SK-N-SH (cell line): ENCODE results near the gene RCAN2. TPM values are rescaled to one million over a fixed set of nuclear protein-coding genes. Genes with fewer than 3 reads are reported as not detected.

Experiments used
- CTCF ChIA-PET: fragments of 300-600, 350-600 bp; formaldehyde crosslinking; extraction: SDS; loops from one replicate; lab custom pipeline; 2021; lab: Yijun Ruan, JAX
- POLR2A ChIA-PET: fragments of 350-600 bp; sonication (Branson Sonifier 250); formaldehyde crosslinking; extraction: SDS; loops from one replicate; lab custom pipeline; 2020; ENCODE audit warnings: antibody characterized with exemption, inconsistent platforms; lab: Yijun Ruan, JAX
- DNase-seq: peaks from one replicate; pipeline ENCODE4 v3.0.0; 2012
- H2AFZ ChIP-seq: fragments of 200-600 bp; sonication (generic); 2 replicates; pipeline ENCODE4 v1.8.1; 2016; ENCODE audit warnings: antibody characterized with exemption, mild to moderate bottlenecking, low read depth
- H3F3A ChIP-seq: fragments of 200-600 bp; sonication (generic); replicated peaks from 2 replicates; pipeline ENCODE3; 2016; ENCODE audit warnings: antibody characterized with exemption, mild to moderate bottlenecking; ENCODE audit not compliant: insufficient read depth
- H3K27ac ChIP-seq, 2 experiments: fragments of 200-500 bp in 1 of 2; fragments of 200-600 bp in 1 of 2; sonication (Bioruptor generic) in 1 of 2; sonication (generic), shearing (Covaris generic) in 1 of 2; 2 replicates each; pipeline versions ENCODE4 v1.5.1 to v1.6.1; 2014 to 2016; ENCODE audit warnings: low read depth in 2 of 2, inconsistent platforms in 1 of 2, low read length in 1 of 2, mild to moderate bottlenecking in 1 of 2, mixed read lengths in 1 of 2
- H3K27me3 ChIP-seq: fragments of 200-600 bp; sonication (generic), shearing (Covaris generic); 2 replicates; pipeline ENCODE4 v1.6.1; 2016; ENCODE audit warnings: mixed run types; ENCODE audit not compliant: insufficient read depth
- H3K36me3 ChIP-seq, 2 experiments: fragments of 200-500 bp in 1 of 2; fragments of 200-600 bp in 1 of 2; sonication (Bioruptor generic) in 1 of 2; sonication (generic) in 1 of 2; replicated peaks in 1 of 2; 2 replicates each; pipeline versions ENCODE3 to v1.5.1; 2014 to 2016; ENCODE audit warnings: low read length in 1 of 2, mild to moderate bottlenecking in 1 of 2; ENCODE audit not compliant: insufficient read depth in 2 of 2, control insufficient read depth in 1 of 2
- H3K4me1 ChIP-seq, 2 experiments: fragments of 200-500 bp in 1 of 2; fragments of 200-600 bp in 1 of 2; sonication (Bioruptor generic) in 1 of 2; sonication (generic), shearing (Covaris generic) in 1 of 2; 2 replicates each; pipeline versions ENCODE4 v1.5.1 to v1.6.1; 2014 to 2016; ENCODE audit warnings: low read depth in 1 of 2, low read length in 1 of 2, mixed run types in 1 of 2; ENCODE audit not compliant: insufficient read depth in 2 of 2, control insufficient read depth in 1 of 2
- H3K4me2 ChIP-seq: fragments of 200-600 bp; sonication (generic), shearing (Covaris generic); 2 replicates; pipeline ENCODE4 v1.6.1; 2017; ENCODE audit warnings: mixed run types
- H3K4me3 ChIP-seq, 2 experiments: fragments of 200-500 bp in 1 of 2; fragments of 200-600 bp in 1 of 2; sonication (Bioruptor generic) in 1 of 2; sonication (generic), shearing (Covaris generic) in 1 of 2; 2 replicates each; pipeline versions ENCODE4 v1.5.1 to v1.8.1; 2014 to 2016; ENCODE audit warnings: low read depth in 2 of 2, inconsistent platforms in 1 of 2, low read length in 1 of 2, mild to moderate bottlenecking in 1 of 2, mixed read lengths in 1 of 2, moderate library complexity in 1 of 2
- H3K79me2 ChIP-seq: fragments of 200-600 bp; sonication (generic); 2 replicates; pipeline ENCODE4 v1.8.1; 2017; ENCODE audit warnings: mild to moderate bottlenecking; ENCODE audit not compliant: insufficient read depth
- H3K9ac ChIP-seq: fragments of 200-600 bp; sonication (generic); 2 replicates; pipeline ENCODE4 v1.6.1; 2017; ENCODE audit warnings: mixed run types
- H3K9me2 ChIP-seq: fragments of 200-600 bp; sonication (generic); 2 replicates; pipeline ENCODE4 v1.6.1; 2017; ENCODE audit warnings: mixed run types
- H3K9me3 ChIP-seq: fragments of 200-600 bp; sonication (generic); 2 replicates; pipeline ENCODE4 v1.6.1; 2017; ENCODE audit warnings: mixed run types, mild to moderate bottlenecking, moderate library complexity
- H4K20me1 ChIP-seq: fragments of 200-600 bp; sonication (generic); 2 replicates; pipeline ENCODE4 v1.6.1; 2017; ENCODE audit warnings: mild to moderate bottlenecking, mixed run types; ENCODE audit not compliant: insufficient read depth
- EP300 ChIP-seq, 2 experiments: IDR thresholded peaks; 2 replicates each; pipeline versions ENCODE4 v1.4.0 to v1.6.1; 2012; ENCODE audit warnings: borderline replicate concordance in 1 of 2, low read depth in 1 of 2, low read length in 1 of 2
- EZH2phosphoT487 ChIP-seq: fragments of 200-600 bp; sonication (generic); IDR thresholded peaks from 2 replicates; pipeline ENCODE4 v1.6.1; 2017; ENCODE audit warnings: low read depth, mixed run types, mild to moderate bottlenecking, antibody characterized with exemption, moderate library complexity, borderline replicate concordance
- GABPA ChIP-seq: IDR thresholded peaks from 2 replicates; pipeline ENCODE4 v1.4.0; 2012; ENCODE audit warnings: low read depth, mild to moderate bottlenecking
- JUND ChIP-seq: IDR thresholded peaks from 2 replicates; pipeline ENCODE4 v1.4.0; 2012
- MXI1 ChIP-seq: IDR thresholded peaks from 2 replicates; pipeline ENCODE4 v1.6.1; 2012; ENCODE audit warnings: mild to moderate bottlenecking, low read depth, low read length, improper control_type of control experiment
- NFIC ChIP-seq: IDR thresholded peaks from 2 replicates; pipeline ENCODE4 v1.4.0; 2012; ENCODE audit warnings: borderline replicate concordance
- NRF1 ChIP-seq: IDR thresholded peaks from 2 replicates; pipeline ENCODE4 v1.6.1; 2012; ENCODE audit warnings: low read depth, mild to moderate bottlenecking, low read length
- RFX5 ChIP-seq: IDR thresholded peaks from 2 replicates; pipeline ENCODE4 v1.6.1; 2012; ENCODE audit warnings: mild to moderate bottlenecking, improper control_type of control experiment, low read length
- SIN3A ChIP-seq: IDR thresholded peaks from 2 replicates; pipeline ENCODE4 v1.6.1; 2012; ENCODE audit warnings: low read depth, mild to moderate bottlenecking, low read length, moderate library complexity, borderline replicate concordance
- SMC3 ChIP-seq: IDR thresholded peaks from 2 replicates; pipeline ENCODE4 v1.6.1; 2012; ENCODE audit warnings: low read depth, low read length, improper control_type of control experiment
- TCF12 ChIP-seq: IDR thresholded peaks from 2 replicates; pipeline ENCODE4 v1.4.0; 2012
- TEAD4 ChIP-seq: IDR thresholded peaks from 2 replicates; pipeline ENCODE4 v1.4.0; 2012; ENCODE audit warnings: mild to moderate bottlenecking, borderline replicate concordance; ENCODE audit not compliant: insufficient read depth
- WGBS: methylation state at CpG from one replicate; pipeline ENCODE4 v1.1.6; 2017; ENCODE audit warnings: low lambda C conversion rate; 5-methylcytosine and 5-hydroxymethylcytosine counted together
- polyA plus RNA-seq, 3 experiments: library from polyadenylated mRNA; depleted of rRNA; stranded (reverse); fragments of >200 nt; gene quantifications; 2 replicates each; pipeline ENCODE4 v1.2.3, GENCODE V29; 2012
- TF ChIP-seq, protein P1 (sequence below): IDR thresholded peaks from 2 replicates; pipeline ENCODE4 v1.4.0; 2012; ENCODE audit warnings: low read depth, borderline replicate concordance
- TF ChIP-seq, protein P2 (sequence below): IDR thresholded peaks from 2 replicates; pipeline ENCODE4 v1.4.0; 2012; ENCODE audit warnings: low read depth
- TF ChIP-seq, protein P3 (sequence below): IDR thresholded peaks from 2 replicates; pipeline ENCODE4 v1.4.0; 2012; ENCODE audit warnings: low read depth, borderline replicate concordance
- TF ChIP-seq, protein P4 (sequence below): IDR thresholded peaks from 2 replicates; pipeline ENCODE4; 2012
- TF ChIP-seq, protein P5 (sequence below): IDR thresholded peaks from 2 replicates; pipeline ENCODE4 v1.6.1; 2012; ENCODE audit warnings: mild to moderate bottlenecking, low read depth, low read length, moderate library complexity

Gene RCAN2
- polyA plus RNA-seq, 1 of the 3 experiments (the other 2 are of a cell fraction): not detected

DNA sequence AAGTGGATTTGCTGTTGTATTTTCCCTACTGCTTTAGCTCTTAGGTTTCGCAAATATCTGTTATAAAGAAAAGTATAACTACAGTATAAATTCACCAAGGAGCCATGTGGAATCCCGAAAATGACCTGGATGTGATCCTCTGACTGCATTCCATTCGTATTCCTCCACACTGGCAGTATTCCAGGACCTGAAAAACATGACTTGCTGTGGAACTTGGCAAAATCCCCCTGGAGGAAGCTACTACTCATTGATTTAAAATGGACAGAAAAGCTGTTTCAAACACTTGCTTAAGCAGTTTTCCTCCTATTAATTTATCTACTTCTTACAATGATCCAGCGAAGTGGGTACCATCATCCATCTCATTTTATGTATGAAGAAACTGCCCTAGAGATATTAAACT, 307.1 kb downstream of the RCAN2 start:
- CTCF ChIA-PET: no interaction called here
- H3K27ac ChIP-seq: no peak overlapping the region
- no peak overlapping the region for H2AFZ ChIP-seq
- H3K9me3 ChIP-seq: no peaks in the 10 kb centered on the region
- POLR2A ChIA-PET: no interaction called here
- H3K4me1 ChIP-seq: no peaks in the 10 kb centered on the region
- H3K36me3 ChIP-seq: no peaks in the 10 kb centered on the region
- no peak overlapping the region for H3K4me2 ChIP-seq
- no peak overlapping the region for H3K9ac ChIP-seq
- H3K27me3 ChIP-seq: peaks cover 16% of the 10 kb centered on the region
- H3K79me2 ChIP-seq: no peaks in the 10 kb centered on the region
- H3F3A ChIP-seq: no peaks in the 10 kb centered on the region
- WGBS: 0% methylated on average over 4 of the region's 4 CpGs
- H4K20me1 ChIP-seq: no peaks in the 10 kb centered on the region
- TF ChIP-seq SIN3A (no peak), NFIC (no peak; the same call in 1 of the 2 replicates), GABPA (no peak), NRF1 (no peak), EZH2phosphoT487 (no peak), RFX5 (no peak), SMC3 (no peak), TCF12 (no peak), MXI1 (no peak), JUND (no peak), EP300 (IDR thresholded peaks at IDR 0.05; ENCODE audit: borderline replicate concordance in 1 of 2, low read depth in 1 of 2, low read length in 1 of 2) (no peak)
- TF ChIP-seq, protein P1, sequence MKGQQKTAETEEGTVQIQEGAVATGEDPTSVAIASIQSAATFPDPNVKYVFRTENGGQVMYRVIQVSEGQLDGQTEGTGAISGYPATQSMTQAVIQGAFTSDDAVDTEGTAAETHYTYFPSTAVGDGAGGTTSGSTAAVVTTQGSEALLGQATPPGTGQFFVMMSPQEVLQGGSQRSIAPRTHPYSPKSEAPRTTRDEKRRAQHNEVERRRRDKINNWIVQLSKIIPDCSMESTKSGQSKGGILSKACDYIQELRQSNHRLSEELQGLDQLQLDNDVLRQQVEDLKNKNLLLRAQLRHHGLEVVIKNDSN: no peak
- TF ChIP-seq, protein P2, sequence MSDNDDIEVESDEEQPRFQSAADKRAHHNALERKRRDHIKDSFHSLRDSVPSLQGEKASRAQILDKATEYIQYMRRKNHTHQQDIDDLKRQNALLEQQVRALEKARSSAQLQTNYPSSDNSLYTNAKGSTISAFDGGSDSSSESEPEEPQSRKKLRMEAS: no peak
- TF ChIP-seq, protein P3, sequence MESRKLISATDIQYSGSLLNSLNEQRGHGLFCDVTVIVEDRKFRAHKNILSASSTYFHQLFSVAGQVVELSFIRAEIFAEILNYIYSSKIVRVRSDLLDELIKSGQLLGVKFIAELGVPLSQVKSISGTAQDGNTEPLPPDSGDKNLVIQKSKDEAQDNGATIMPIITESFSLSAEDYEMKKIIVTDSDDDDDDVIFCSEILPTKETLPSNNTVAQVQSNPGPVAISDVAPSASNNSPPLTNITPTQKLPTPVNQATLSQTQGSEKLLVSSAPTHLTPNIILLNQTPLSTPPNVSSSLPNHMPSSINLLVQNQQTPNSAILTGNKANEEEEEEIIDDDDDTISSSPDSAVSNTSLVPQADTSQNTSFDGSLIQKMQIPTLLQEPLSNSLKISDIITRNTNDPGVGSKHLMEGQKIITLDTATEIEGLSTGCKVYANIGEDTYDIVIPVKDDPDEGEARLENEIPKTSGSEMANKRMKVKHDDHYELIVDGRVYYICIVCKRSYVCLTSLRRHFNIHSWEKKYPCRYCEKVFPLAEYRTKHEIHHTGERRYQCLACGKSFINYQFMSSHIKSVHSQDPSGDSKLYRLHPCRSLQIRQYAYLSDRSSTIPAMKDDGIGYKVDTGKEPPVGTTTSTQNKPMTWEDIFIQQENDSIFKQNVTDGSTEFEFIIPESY: no peak
- no peaks in the 10 kb centered on the region for H3K9me2 ChIP-seq
- no peak overlapping the region for H3K4me3 ChIP-seq
- no peak for DNase-seq

DNA sequence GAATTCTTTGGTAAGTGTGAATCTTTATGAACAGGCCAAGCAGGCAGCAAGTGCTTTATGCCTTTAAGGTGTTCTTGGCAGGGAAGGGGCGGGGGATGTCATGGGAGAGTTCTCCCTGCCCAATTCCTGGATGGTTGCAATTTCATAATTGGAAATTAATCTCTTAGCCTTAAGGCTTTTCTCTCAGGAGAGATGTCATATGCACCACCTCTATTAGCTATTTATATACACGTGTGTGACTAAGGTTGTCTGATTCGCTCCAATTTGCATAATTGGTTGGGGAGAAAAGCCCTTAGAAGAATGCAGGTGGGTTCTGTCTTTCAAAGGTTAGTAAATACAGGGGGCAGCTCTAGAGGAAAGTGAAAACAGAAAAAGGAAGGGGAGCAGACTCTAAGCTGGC, 315.3 kb downstream of the RCAN2 start:
- ChIA-PET POLR2A (no interaction called here), CTCF (no interaction called here)
- Histone ChIP-seq H3F3A (no peaks in the 10 kb centered on the region), H3K27me3 (peaks cover 21% of the 10 kb centered on the region; the same call in 1 of the 2 replicates), H3K36me3 (no peaks in the 10 kb centered on the region), H4K20me1 (no peaks in the 10 kb centered on the region), H3K4me2 (no peak overlapping the region), H2AFZ (no peak overlapping the region), H3K79me2 (no peaks in the 10 kb centered on the region), H3K9me2 (no peaks in the 10 kb centered on the region), H3K9ac (no peak overlapping the region), H3K4me3 (no peak overlapping the region), H3K4me1 (no peaks in the 10 kb centered on the region), H3K27ac (no peak overlapping the region), H3K9me3 (no peaks in the 10 kb centered on the region)
- no peak for DNase-seq
- WGBS: 0% methylated on average over 3 of the region's 3 CpGs
- TF ChIP-seq JUND: no peak
- TF ChIP-seq, protein P4, sequence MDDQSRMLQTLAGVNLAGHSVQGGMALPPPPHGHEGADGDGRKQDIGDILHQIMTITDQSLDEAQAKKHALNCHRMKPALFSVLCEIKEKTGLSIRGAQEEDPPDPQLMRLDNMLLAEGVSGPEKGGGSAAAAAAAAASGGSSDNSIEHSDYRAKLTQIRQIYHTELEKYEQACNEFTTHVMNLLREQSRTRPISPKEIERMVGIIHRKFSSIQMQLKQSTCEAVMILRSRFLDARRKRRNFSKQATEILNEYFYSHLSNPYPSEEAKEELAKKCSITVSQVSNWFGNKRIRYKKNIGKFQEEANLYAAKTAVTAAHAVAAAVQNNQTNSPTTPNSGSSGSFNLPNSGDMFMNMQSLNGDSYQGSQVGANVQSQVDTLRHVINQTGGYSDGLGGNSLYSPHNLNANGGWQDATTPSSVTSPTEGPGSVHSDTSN: no peak
- TF ChIP-seq, protein P1: no peak
- no peak for TF ChIP-seq TEAD4
- TF ChIP-seq, protein P5, sequence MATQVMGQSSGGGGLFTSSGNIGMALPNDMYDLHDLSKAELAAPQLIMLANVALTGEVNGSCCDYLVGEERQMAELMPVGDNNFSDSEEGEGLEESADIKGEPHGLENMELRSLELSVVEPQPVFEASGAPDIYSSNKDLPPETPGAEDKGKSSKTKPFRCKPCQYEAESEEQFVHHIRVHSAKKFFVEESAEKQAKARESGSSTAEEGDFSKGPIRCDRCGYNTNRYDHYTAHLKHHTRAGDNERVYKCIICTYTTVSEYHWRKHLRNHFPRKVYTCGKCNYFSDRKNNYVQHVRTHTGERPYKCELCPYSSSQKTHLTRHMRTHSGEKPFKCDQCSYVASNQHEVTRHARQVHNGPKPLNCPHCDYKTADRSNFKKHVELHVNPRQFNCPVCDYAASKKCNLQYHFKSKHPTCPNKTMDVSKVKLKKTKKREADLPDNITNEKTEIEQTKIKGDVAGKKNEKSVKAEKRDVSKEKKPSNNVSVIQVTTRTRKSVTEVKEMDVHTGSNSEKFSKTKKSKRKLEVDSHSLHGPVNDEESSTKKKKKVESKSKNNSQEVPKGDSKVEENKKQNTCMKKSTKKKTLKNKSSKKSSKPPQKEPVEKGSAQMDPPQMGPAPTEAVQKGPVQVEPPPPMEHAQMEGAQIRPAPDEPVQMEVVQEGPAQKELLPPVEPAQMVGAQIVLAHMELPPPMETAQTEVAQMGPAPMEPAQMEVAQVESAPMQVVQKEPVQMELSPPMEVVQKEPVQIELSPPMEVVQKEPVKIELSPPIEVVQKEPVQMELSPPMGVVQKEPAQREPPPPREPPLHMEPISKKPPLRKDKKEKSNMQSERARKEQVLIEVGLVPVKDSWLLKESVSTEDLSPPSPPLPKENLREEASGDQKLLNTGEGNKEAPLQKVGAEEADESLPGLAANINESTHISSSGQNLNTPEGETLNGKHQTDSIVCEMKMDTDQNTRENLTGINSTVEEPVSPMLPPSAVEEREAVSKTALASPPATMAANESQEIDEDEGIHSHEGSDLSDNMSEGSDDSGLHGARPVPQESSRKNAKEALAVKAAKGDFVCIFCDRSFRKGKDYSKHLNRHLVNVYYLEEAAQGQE: no peak
- no peak for TF ChIP-seq MXI1
- TF ChIP-seq RFX5: no peak
- TF ChIP-seq, protein P3: no peak
